NCI-H748 treated with DMSO at 0.1 percent for 48 hours (cell line): Measurements from ENCODE around the gene TBXAS1.

Experiments used
- DNase-seq: peaks from one replicate; lab custom pipeline; 2025; lab: John Stamatoyannopoulos, UW

The TBXAS1 gene

DNA sequence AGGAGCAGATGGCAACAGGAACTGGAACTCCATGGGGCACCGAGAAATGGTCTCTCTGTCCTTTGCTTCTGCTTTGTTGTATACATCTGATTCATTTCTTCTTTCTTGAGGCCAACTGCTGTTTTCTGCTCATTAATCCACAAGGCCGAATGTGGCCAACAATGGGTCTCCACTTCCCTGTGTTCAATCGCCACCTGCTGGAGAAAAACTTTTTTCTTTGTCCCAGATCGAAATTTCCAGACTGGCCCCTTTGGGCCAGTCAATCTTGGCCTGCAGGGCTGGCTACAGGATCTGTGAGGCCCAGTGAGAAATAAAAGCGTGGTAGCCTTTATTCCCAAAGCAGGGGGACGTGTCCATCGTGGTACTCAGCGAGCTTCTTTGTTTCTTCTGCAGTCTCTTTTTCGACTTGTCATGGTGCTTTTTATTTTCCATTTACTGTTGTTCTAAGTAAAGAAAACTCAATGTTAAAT is 174.9 kb downstream of the TBXAS1 start:
- no peak for DNase-seq

DNA sequence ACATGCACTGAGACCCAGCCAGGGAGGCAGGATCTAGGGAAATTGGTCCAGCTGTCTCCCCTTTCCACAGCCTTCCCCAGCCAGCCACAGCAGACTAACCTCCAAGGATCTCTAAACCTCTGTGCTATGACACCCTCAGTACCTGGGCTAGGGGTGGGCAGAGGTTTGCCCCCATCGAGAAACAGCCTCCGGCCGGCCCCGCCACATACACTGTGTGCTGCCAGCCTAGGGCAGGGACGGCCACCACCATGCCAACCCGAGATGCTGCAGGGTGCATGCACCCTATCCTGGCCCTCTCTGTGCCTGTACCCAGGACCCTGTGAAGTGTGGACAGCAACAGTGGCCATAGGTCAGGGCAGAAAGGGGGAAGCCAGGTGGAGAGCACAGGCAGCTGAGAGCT is 175.6 kb downstream of the TBXAS1 start:
- DNase-seq = no peak

- no peak for DNase-seq
These were observed 176.3 kb downstream of the TBXAS1 start for GRCh38 chr7:140005341-140005740.

DNA sequence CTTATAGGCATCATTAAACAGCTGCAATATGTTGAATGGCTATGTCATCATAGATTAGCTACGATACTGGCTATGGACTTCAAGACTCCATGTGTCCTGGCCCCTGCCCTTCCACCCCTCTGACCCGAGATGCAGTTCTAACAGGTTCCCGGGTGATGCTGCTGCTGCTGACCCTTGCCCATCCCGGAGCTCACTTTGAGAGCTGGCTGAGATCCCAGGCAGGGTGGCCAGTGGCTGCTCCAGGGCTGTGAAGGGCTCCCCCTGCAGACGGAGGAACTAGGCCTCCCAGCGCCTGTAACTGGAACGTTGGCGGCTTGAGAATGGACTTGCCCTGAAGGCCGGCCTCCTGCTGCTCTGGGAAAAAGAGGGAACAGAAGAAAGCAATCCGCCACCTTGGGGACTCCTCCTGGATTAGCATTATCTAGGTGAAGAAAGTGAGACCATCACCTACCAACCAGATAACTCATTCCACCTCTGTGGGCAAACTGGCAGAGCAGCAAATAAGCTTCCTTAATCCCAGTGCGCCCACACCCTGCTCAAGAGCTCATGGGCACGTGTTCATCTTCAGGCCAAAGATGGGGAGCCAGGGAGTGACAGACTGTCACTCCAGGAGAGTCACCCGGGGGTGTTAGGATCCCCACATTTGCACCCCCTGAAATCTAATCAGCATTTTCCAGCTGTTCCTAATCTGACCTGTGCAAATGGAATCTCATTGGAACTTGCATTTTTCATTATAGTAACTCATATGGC is 176.9 kb downstream of the TBXAS1 start:
- DNase-seq = no peak

- DNase-seq = no peak
These were observed 177.5 kb downstream of the TBXAS1 start for GRCh38 chr7:140006600-140006999.

GRCh38 chr7:140007051-140007690 is 178.1 kb downstream of the TBXAS1 start:
- DNase-seq = no peak

DNA sequence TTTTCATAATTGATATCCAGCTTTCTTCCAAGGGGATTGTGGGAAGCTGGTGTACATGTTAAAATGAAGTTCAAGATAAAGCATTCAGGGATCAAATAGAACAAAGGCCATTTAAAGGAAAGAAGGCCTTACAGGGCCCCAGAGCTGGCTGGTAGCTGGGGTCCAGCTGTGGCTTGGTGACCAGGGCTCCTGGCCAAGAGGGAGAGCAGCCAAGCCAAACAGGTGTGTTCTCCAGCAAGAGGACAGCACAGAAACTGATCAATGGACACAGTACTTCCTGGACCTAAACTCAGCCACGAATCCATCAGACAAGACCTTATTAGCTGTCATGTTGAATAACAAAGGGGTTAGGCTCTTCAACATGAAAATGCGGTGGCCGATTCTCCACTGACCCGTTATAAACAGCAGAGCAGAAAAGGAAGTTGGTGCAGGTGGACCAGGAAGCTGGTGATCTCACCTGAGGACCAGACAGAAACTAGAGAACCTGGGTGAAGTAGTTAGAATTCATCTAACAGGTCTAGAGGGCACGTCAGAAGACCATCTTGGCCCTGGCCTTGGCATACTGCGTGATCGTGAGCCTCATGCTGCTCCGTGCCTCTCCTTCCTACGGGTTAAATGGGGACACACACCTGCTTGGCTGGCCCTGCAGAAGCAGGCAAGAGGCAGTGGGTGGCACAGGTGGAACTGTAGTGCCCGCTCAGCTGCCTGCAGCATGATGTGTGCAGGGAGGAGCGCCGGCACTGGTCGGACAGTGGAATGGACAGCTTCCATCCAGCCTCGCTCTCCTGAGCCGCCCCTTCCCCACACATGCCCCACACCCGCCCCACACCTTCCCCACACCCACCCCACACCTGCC is 179.9 kb downstream of the TBXAS1 start:
- no peak for DNase-seq

DNA sequence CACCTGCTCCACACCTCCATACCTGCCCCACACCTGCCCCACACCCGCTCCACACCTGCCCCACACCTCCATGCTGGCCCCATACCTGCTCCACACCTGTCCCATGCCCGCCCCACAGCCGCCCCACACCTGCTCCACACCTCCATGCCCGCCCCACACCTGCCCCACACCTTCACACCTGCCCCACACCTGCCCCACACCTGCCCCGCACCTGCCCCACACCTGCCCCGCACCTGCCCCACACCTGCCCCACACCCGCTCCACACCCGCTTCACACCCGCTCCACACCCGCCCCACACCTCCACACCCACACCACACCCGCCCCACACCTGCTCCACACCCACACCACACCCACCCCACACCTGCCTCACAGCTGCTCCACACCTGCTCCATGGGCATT is 180.7 kb downstream of the TBXAS1 start:
- no peak for DNase-seq

DNA sequence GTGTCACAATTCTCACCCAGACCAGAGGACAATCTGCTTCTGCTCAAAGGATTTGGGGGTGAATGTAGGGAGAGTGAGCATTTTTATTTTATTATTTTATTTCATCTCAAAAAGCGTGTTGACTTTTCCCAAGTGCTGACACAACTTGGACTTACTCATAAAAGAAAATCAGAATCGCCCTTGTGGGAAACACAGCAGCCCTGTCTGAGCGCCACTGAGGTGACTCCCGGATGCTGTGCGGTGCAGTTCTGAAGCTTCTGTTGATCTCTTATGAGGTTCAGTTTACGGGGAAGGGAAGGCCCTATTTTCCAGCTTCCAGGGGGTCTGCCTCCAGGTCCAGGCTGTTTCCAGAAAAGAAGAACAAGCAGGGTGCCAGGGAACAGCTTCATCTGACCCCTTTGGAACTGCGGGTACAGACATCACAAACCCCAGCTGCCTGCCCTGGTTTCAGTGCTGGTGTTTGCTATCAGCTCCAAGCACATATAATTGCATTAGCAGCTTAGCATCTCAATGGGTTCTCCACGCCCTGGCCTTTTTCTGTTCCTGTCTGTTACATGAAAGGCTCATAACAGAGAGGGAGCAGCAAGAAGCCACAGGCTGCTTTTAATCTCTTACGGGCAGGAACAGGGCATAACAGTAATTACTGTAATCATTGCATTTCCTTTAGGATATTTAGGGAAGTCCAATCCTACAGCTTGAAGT is 181.3 kb downstream of the TBXAS1 start:
- DNase-seq = no peak

DNA sequence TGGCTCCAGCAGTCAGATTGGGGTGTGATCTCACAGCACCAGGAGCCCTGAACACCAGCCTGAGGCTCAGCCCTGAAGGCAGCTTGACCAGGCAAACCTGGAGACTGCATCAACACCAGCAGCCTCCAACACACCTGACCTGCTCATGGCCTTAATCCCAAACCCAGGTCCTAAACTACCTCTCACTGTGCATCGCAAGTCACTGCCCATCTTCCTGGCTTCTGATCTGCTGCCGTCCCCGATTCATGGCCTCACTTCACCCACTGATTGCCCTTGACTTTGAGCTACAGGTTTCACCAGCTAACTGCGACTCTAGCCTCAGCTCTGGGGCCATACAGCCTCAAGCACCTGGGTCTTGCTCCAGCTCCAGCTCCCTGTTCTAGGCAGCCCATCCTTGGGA is 184.6 kb downstream of the TBXAS1 start:
- DNase-seq = no peak

GRCh38 chr7:140014123-140014522 is 185.1 kb downstream of the TBXAS1 start:
- DNase-seq = no peak

GRCh38 chr7:140015471-140015970 is 186.5 kb downstream of the TBXAS1 start:
- DNase-seq = no peak

DNA sequence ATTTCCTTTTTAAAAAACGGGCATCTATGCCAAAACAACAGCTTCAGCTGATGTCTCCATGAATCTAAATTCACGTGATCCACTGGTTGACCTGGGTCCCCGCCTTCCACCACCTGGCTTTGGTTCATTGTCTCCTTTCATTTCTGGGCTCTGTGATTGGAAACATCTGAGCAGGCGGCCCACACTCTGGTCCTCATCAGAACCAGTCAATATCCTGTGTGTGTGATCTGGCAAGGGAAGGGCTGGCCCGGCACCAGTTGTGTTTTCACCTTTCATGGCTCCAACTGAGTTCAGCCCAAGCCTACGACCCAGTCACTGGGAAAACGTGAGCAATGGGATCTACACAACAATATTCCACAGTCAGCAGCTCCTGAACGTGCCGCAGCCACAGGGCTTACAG is 187.5 kb downstream of the TBXAS1 start:
- no peak for DNase-seq

DNA sequence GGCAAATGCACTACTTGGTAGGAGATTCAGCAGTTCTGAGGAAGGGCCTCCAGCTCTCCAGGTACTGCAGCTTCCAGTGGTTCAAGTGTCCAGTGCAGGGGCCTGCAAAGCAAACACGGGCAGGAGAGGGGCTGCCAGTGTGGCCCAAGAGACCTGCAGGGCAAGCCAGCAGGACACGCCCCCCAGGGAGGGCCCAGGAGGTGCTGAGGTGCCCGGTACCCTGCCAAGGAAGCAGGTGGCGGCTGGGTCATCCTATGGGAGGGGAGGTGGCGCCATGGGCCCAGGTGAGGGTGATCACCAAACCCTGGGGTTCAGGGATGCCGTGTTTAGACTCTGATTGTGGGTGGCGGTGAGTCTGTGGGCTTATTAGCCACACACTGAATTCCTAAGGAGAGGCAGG is 188.0 kb downstream of the TBXAS1 start:
- DNase-seq = no peak

GRCh38 chr7:140017543-140017942 is 188.5 kb downstream of the TBXAS1 start:
- DNase-seq = no peak

DNA sequence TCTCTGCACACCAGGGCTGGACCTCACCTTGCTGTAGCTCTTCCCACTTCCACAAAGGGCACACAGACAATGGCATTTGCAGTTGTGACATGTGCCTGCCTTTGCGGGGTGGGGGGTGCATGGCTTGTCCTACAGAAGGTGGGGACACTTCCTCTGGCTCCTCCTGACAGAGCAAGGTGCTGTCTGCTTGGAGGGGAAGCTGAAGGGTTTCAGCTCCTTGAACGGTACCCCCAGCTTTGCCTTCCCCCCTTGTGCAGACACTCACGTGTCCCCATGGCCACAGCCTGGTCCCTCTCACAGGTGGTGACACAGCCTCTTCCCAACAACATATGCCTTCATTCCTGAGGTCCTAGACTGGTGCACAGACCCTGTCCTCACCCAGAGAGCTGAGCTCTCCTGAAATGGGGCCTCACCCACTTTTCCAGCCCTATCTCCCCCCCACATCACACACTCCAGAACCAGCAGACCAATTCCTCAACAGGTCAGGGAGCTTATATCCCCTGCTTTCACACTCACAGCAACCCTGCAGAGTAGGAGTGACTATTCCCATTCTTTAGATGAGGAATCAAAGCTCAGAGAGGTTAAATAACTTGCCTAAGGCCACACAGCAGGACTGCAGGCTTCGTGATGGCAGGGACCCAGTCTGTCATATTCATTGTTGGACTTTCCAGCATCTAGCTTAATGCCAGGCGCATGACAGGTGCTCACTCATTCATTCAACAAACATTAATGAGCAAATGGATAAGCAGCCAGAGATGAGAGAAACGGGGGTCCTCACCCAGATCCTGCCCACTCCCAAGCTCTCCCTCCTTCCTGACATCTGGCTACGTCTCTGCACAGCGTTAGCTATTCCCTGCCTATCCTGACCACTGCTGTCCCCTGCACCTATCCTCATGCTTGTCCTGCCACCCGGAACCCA is 189.3 kb downstream of the TBXAS1 start:
- DNase-seq = no peak

DNA sequence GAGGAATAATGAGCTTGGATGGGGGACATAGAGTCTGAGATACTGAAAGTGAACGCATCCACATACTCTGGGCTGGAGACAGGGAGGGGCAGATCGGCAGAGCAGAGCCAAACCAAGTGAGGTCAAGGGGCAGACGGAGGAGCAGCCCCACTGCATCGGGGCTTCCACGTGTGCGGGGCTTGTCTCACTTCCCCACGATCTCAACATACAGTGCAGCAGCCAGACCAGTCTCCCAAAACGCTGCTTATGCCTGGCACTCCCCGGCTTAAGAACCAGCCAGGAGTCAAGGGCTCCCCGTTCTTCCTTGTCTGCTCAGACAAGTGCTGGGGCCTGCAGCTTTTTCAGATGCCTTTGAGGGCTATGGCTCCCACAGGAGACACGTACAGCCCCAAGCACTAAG is 190.1 kb downstream of the TBXAS1 start:
- no peak for DNase-seq

DNA sequence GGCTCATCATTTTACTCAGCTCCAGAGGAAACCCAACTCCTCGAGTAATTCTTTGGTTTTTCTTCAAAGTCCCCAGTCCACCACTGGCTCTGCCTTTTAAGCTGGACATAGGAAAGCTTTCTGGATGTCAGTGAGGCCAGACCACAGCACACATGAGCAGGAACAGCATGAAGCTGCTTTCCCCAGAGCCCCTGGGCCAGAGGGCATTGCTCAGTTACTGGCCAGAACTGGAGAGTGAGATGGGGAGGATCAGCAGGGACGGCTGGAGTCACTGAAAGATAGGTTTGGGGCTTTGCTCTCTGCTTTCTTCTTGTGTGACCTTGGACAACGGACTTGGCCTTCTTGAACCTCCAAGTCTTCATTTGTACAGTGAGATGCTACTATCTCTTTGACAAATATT is 190.5 kb downstream of the TBXAS1 start:
- no peak for DNase-seq

GRCh38 chr7:140021603-140022002 is 192.5 kb downstream of the TBXAS1 start:
- DNase-seq = no peak

DNA sequence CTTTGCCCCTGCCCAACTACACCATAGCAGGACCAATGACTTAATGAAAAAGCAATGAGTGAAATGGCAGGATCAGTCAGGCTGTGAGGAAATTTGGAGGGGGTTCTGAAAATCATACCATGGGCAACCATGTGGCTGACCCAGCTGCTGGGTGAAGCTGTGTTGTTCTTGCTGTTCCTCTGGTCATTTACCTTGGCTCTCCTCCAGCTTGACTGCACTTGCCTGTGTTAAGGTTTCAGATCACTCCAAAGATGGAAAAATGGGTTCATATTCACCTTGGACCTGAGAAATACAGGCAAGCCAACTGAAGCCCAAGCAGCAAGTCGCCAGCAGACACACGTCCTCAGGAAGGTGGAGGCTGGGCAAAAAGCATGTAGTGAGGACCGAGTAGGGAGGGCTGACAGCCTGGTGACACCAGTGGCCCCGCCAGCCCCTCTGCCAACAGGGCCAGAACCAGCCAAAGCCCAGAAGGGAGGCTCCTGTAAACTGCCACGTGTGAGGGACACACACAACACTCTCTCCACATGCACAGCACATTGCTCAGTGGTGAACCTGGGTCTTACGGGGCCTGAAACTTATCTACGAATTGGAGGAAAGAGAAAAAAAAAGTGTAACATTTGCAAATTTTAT is 193.6 kb downstream of the TBXAS1 start:
- DNase-seq = no peak
